NCI-H187 (cell line): ENCODE results near the gene ATP8A2.

Experiments used
- DNase-seq, 2 experiments: peaks; one replicate each; lab custom pipeline; 2025; lab: John Stamatoyannopoulos, UW

The ATP8A2 gene

DNA sequence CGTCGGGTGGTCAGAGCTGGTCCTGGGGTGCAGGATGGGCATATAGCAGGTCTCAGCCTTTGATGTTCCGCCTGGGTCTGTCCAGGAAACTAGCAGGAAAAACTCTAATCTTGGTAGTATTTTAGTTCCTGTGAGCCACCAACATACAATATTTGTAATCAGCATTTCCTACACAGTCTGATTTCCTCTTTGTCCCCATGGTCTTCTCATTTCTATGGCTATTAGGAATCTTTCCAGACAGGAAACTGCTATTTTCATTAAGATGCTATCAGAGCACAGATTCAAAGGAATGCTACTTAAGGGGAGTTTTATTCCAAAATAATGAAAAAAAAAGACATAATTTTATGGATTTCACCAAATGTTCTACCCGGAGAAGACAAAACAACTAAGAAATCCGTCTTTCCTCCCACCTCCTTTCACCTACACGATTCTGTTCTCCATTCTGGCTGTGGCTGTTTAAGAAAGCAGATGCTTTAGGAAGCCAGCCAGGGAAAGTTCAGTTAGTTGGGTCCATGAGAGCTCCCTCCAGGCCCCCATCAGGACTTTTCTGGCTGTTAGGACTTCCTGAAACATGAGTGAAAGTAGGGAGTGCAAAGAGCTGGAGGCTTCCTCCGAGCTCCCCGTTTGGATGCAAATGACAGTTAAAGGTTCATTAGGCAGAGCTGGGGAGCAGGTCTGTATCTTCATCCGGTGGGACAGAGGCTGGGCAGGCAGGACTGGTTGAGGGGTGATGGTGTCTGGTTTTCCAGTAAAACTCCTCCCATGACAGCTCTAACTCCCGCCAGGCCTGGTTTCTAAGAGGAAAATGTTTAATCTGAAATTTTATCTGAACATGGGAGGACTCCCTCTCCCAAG is 643.7 kb downstream of the ATP8A2 start:
- no peak for DNase-seq

DNA sequence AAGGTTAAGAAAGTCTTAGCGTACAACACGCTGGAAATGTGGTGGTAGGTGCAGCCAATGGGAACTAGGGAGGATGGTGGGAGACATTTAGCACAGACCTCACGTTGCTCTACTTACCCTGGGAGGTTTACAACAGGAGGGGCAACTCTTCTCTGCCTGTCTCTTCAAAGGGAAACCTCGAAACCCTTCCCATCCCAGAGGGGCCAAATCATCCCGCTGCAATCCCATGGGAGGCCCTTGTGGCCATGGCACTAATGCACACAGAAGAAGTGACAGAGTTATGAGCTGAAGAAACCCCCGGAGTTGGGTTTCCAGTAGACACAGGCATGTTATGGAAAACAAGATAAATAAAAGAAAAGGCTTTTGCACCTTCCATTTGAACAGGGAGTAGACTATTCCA is 644.4 kb downstream of the ATP8A2 start:
- DNase-seq = no peak

DNA sequence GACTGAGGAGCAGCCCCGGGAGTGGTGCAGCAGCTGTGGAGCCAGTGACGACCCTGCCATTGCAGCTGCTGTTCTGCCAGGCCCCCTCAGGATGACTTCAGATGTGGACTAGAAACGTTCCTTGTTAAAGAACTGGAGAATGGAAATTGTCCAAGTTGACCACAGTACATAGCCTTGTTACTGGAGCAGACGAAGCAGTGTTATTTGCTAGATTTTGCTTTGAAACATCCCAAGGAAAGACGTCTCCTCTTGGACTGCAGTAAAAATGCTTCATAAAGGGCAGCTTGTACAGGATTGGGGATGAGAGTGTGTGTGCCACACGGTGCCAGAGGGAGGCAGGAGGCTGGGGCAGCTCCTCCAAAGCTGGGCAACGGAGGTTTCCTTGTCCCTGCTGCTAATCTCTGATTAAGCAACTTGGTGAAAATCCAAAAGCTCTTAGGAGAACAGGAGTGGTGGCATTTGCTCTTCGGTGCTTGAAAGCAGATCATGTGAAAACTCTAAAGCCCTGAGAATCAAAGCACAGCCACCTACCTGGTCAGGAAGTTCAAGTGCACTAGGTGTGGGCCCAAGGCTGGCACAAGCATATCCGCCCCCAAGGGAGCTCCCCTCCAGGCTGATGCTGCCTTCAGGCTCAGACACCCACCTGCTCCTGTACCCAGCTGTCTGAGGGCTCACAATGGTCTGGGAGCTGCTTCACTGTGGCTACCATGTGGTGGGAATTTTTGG is 645.6 kb downstream of the ATP8A2 start:
- no peak for DNase-seq

DNA sequence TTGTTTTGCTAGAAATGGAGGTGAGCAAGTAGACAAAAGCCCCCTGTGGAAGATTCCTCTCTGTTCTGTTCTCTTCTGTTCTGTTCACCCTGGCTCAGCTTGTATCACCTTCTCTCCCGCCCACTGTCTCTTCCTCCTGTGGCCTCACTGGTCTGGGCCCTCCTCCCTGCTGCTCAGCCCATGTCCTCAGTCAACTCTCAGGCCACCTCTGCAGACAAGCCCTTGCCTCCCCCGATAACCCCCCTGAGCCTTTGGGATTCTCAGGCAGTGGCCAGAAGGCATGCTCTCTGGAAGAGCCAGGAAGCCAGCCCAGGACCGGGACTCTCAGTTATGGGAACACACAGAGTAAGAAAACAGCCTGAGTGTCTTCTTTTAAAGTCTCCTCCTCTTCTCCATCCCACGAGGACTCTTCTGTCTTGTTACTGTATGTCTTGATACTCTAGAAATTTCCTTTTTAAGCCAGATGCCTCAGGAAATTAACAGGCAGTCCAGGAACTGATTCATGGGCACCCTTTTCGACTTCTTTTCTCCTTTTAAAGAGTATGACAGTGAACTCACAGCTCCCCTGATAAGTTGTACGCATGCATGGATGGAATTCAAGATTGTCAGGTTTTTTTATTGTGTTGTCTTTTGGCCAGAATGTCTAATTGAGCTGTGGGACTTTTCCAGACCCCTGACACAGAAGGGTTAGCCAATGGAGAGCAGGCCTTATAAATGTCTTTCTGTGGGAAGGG is 646.3 kb downstream of the ATP8A2 start:
- no peak for DNase-seq

DNA sequence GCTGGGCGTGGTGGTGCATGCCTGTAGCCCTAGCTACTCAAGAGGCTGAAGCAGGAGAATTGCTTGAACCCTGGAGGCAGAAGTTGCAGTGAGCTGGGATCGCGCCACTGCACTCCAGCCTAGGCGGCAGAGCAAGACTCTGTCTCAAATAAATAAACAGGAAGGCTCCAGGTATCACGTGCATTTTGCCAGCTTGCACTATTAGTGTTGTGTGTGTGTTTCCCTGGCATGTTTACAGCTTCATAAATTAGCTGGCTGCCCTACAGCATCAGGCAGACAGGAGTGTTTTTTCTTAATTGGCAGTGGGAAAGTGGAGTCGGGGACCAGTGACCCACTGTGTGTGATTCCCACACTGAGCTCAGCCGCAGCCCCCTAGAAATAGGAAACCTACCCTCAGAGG is 647.5 kb downstream of the ATP8A2 start:
- no peak for DNase-seq

DNA sequence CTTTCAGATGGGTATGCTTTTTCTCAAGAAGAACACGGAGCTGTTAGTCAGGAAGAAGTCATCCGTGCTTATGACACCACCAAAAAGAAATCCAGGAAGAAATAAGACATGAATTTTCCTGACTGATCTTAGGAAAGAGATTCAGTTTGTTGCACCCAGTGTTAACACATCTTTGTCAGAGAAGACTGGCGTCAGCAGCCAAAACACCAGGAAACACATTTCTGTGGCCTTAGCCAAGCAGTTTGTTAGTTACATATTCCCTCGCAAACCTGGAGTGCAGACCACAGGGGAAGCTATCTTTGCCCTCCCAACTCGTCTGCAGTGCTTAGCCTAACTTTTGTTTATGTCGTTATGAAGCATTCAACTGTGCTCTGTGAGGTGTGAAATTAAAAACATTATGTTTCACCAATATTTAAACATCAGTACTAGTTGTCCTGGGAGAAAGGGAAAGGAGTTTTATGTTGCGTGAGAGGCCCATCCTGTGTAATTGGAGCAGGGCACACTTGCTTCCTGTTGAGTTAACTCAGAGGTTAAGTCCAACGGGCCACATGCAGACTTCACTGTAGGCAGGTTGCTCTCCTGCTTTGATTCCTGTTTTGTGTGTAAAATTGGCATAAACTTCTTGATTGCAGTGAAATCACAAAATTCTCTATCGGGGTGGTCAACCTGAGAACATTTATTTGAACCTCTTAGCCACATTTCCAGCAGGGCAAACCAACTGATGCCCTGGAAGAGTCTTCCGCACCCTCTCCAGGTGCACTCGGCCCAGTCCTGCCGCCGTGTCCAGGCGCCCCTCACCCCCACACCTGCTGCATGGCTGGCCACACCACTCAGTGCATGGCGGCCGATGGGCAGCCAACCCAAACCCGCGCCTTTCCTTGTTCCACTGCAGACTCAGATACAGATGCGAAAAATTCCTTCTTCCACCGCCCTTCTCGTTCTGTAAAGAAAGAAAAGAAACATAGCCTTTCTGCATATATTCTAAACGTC is 648.4 kb downstream of the ATP8A2 start:
- DNase-seq = no peak

DNA sequence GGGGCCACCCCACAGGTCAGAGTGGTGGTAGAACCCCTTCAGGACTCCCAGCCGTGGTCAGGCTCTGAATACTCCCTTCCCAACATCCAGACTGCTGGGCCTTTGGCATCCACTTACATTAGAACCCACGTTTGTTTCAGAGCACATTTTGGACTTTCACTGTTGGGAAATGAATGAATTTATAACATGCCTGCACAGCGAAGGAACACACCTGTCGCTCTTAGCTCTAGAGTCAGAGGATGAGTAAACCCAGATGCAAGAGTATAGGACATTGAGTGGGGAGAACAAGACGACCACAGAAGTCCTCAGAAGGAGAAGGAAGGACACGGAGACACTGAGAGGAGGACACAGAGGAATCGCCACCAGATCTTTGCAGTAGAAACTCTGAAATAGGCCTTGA is 649.1 kb downstream of the ATP8A2 start:
- DNase-seq = no peak

DNA sequence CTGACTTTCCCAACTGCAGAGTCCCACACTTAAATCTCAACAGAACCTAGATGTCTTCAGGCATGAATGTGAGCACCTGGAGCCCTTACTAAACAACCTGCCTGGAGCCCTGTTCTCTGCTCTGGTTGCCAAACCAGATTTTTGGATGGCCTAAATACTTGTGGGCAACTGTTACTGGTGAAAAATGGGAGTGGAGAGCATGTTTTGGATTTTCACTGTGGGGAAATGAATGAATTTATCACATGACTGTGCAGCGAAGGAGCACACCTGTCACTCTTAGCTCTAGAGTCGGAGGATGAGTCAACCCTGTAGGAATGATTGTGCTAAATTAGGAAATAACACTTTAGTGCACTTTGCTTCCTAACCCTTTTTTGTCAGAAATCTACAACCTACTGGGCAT is 649.7 kb downstream of the ATP8A2 start:
- DNase-seq = no peak

DNA sequence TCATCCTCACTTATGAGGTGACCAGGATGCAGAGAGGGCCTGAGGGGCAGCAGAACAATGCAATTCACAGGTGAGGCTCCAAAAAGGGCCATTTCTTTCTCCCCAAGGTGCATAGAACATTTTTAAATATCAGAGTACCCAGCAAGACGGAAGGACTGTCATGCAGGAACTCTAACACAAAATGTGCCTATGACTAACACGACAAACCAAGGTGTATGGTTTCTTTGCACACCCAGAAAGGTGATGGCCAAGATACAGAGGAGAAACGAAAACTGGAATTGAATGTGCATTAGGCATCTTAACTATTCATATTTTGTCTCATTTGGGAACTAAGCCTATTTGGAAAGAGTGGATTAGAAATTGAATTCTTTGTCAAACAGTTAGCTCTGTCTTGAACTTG is 650.2 kb downstream of the ATP8A2 start:
- DNase-seq = no peak

DNA sequence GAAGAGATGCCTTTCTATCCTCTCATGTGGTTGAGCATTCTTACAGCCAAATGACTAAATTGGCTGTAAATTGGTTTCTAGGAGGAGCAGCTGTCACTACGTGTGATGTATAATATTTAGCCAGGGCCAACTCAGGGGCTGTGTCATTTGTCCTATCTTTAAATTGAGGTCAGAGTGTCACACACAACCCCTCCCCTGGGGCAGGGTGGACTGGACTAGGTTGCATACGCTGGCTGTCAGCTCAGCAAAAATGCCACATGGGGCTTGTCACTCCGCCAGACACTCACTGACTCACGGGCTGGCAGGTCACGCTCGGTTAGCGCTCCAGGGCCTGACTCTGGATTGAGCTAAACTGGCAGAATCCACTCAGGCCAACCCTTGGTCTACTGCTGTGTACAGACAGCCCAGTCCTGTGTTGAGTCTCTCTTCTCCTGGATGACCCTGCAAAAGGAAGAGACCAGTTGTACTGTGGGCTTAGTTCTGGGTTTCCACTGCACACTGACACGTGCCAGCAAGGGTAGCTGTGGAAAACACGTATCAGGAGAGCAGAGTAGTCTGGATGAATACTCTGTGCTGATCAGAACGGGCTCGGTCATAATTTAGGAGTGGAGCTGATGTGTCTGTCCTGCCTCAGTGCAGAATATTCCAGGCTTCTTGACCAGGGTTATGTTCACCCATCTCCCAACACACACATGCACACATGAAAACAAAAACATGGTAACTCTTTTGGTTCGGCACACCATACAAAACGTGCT is 650.9 kb downstream of the ATP8A2 start:
- peak; percentile 15 to 57 for DNase-seq

DNA sequence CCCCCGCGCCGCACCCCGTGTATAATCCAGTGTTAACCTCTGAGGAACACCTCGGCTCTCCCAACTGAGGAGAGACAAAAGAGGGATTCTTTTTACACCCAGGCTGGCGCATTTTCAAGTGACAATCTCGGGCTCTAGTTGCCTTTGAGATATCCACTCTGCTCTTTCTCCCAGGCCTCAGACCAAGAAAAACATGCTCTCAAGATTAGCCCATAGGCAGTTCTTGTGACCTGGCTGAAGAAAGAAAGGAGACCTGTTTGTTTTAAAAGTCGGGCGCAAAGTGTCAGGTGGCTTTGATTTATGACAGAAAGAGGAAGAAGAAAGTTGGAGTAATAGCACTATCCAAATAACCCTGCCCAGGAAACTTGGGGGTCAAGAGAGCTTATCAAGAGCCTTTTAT is 652.8 kb downstream of the ATP8A2 start:
- no peak for DNase-seq

DNA sequence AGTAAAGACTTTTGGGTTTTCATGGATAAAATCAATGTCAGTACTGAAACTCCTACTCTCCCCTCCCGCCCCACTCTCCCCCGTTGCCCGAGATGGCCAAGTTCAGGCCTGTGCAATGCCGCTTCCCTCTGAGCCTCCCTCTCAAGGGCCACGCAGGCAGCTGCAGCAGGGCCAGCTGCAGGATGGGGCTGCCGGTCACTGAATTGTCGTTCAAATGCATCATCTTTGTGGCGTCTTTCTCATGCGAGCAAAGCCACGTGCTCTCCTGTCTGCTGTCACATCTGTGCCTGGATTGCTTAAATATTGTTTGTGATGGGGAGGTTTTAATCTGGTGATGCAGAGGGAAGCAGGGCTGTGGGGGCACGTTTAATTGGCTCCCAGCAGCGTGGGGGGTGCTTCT is 653.4 kb downstream of the ATP8A2 start:
- no peak for DNase-seq

DNA sequence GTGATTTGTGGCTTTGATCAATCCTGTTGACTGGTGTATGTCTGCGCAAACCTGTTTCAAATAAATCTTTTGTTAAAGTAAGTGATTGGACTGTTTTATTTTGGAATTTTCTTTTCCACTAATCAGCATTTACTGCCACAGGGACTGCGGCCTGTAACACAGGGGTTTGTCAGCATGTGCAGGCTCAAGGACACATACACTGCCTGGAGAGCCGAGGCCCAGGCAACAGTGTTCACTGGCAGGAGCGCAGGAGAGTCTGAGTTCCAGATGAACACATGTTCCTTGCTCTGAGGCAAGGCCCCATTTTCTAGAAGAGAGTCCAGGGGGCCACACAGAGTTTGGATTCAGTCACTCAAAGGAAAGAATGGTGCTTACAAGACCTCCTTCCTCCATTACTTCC is 654.0 kb downstream of the ATP8A2 start:
- no peak for DNase-seq

DNA sequence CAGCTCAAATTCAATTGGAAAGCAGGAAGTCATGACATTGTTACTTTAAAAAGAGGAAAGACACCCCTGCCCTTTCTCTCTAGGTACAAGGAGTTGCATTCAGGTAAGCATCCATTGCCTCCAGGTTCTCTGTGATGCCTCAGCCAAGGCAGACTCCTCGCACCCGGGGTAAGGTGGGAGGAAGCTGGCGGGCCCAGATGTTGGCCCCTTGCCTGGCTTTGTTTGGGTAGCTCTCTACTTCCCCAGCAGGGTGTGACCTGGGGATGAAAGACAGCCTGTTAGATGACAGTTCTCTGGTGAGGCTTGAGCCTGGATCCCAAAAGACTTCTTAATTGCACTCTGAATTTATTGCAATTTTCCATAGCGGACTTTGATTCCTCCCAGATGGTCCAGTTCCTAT is 654.4 kb downstream of the ATP8A2 start:
- DNase-seq = no peak

DNA sequence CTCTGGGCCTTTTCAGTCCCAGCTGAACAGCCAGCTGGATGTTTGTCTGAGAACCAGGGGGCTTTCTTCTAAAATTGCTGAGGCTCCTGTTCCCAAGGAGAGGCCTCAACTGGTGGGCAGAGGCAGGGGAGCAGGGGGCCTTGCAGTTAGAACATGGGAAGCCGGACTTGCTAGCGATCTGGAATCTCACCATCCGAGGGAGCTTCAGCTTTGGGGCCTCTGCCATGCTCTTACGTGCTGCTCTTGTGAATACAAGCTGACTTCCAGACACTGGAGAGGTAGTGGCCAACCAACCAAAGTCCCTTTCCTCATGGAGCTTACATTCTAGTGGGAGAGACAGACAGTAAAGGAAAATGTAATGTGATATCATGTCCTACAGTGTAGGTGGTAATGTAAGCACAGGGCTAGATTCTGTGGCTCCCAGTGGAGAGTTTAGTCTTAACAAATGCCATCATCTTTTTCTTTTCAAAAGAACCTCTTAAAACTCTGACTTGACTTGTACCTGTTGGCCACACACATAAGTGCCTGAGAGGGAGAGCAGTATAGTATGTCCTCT is 657.9 kb downstream of the ATP8A2 start:
- no peak for DNase-seq

DNA sequence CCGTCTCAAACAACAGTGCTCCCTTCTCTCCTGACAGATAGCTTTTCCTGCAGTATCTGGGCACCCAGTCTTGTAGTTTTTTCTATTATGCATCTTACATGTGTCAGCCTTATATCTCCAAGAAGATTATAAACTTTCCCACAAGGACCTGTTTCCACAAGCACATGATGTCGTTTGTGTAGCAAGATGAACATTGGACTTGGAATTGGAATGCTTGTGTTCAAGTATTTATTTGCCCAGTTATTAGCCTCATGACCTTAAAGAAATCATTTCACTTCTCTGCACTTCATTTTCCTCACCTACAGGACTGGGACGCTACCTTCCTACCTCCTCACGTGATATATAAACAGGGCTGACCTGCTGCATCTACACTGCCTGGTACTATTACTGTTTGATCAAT is 658.6 kb downstream of the ATP8A2 start:
- DNase-seq = no peak

DNA sequence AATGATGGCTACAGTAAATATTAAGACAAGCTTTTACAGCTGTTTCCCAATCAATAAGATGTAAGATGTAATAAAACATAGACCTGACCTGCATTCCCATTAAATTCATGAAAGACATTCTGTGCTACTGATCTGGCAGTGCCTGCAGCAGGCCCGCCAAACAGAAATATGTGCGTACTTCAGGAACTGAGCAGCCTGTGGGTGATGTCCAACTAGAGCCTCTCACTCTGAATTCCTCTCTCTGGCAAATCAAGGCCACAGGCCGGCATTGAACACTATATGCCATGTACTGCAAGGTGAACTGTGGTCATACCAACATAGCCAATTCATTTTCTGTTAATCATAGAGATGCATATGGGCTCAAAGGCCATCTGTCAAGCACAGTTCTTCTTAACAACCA is 662.2 kb downstream of the ATP8A2 start:
- no peak for DNase-seq

DNA sequence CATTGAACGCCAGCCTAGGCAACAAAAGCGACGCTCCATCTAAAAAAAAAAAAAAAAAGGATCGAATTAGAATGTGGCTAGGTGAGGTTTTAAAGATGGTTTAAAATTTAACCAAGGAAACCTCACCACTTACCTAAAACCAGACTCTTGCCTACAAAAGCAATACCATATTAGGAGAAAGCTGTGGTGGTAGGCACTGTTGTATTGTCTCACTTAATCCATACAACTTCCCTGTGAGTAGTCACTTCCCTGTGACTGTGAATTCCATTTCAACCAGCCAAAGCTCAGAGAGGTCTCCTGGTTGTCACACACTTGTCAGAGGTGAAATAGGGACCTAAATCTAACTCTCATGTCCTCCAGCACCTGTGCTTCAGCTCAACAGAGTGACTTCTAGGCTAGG is 664.6 kb downstream of the ATP8A2 start:
- DNase-seq = no peak

DNA sequence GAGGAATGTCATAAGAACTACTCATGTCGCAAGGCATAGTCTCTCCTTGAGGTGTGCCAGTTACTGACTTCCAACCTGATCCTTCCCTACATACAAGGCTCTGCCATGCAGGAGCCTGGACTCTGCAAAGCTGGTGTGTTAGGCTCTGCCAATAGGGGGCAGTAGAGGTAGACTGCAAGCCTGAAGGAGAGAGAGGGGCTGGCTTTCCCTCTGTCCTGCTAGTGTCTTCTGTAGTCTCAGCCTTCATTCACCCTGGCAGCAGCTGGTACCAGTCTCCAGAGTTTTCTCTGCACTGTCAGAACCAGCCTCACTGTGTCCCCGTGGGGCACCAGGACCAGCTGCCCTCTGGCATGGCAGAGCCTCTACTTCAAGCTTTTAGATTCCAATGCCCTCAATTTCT is 665.5 kb downstream of the ATP8A2 start:
- DNase-seq = no peak

DNA sequence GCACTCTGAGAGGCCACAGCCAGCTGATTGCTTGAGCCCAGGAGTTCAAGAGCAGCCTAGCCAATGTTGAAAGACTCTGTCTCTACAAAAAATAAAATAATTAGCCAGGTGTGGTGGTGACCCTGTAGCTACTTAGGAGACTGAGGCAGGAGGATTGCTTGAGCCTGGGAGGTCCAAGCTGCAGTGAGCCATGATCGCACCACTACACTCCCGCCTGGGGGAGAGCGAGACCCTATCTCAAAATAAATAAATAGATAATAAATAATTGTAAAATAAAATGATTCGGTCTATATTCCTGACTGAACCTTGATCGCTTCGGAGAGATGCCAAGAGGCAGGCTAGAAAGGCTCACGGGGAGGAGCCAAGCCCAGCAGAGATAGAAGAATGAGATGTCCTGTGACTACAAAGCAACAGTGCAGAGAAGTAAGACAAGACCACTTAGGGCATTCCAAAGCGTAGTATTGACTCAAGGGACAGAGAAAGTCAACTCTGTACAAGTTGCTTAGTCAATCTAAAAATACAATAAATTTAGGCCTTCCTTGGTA is 667.2 kb downstream of the ATP8A2 start:
- DNase-seq = no peak
